GM21529 (cell line): ENCODE measurements around the gene RPS4Y2.

Experiments used
- ATAC-seq: cut with Tn5 transposase; IDR thresholded peaks from one replicate; pipeline ENCODE4 v1.9.1; 2021; ENCODE audit not compliant: unreplicated experiment

Gene RPS4Y2

DNA sequence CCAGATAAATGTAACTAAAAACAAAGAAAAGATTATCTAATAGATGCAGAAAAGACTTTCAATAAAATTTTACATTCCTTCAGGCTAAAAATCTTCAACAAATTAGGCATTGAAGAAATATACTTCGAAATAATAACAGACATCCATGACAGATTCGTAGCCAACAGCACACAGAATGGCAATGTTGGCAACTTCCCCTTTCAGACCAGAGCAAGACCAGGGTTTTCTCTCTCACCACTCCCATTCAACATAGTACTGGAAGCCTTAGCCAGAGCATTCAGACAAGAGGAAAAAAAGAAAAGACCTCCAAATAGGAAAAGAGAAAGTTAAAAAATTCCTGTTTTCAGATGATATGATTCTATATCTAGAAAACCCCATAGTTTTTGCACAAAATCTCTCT is 61.2 kb downstream of the RPS4Y2 start:
- no peak for ATAC-seq
